CD4-positive, alpha-beta T cell treated with Interleukin-1 beta for 1 hour (primary cell): ENCODE measurements around the gene KANTR.
A peak's percentile ranks its signal among the peaks of the same experiment; 100 is the strongest.

Experiments
- DNase-seq, 2 donors: peaks; one replicate each; pipeline ENCODE4 v3.0.0-alpha.2; 2020 to 2022

KANTR gene

GRCh38 chrX:53093748-53094581, at the start of gene KANTR:
Gene KANTR (plus strand): TSS chrX:53094142. CDS start chrX:53124273, 30,131 bp downstream.
- peak; percentile 84 to 89 for DNase-seq

GRCh38 chrX:53044995-53045394, 48.9 kb upstream of the KANTR start:
- DNase-seq: no peak

GRCh38 chrX:53047228-53047627, 46.7 kb upstream of the KANTR start:
- DNase-seq: no peak

- DNase-seq: no peak
Observed at GRCh38 chrX:53048169-53049126, 45.5 kb upstream of the KANTR start, which contains the start of gene GPR173. Gene GPR173 (plus strand): TSS chrX:53048789. CDS start chrX:53076622, 27,833 bp downstream.

GRCh38 chrX:53049127-53049517, 44.8 kb upstream of the KANTR start:
- no peak for DNase-seq

- DNase-seq: no peak
Observed at GRCh38 chrX:53050841-53051240, 43.1 kb upstream of the KANTR start.

GRCh38 chrX:53055244-53055849, 38.6 kb upstream of the KANTR start:
- DNase-seq: no peak

GRCh38 chrX:53056292-53056691, 37.6 kb upstream of the KANTR start:
- no peak for DNase-seq

GRCh38 chrX:53065104-53065503, 28.8 kb upstream of the KANTR start:
- DNase-seq: no peak

GRCh38 chrX:53071064-53071463, 22.9 kb upstream of the KANTR start:
- DNase-seq: no peak

GRCh38 chrX:53071604-53072417, 22.1 kb upstream of the KANTR start:
- DNase-seq: peak; percentile 79 to 85

GRCh38 chrX:53072418-53073114, 21.4 kb upstream of the KANTR start:
- DNase-seq: no peak

GRCh38 chrX:53073115-53073586, 20.8 kb upstream of the KANTR start:
- no peak for DNase-seq

- DNase-seq: no peak
Observed at GRCh38 chrX:53075011-53075410, 18.9 kb upstream of the KANTR start.

GRCh38 chrX:53076671-53077070, 17.3 kb upstream of the KANTR start:
- no peak for DNase-seq

- no peak for DNase-seq
Observed at GRCh38 chrX:53077207-53078197, 16.4 kb upstream of the KANTR start.

GRCh38 chrX:53078943-53079342, 15.0 kb upstream of the KANTR start:
- DNase-seq: no peak

GRCh38 chrX:53080628-53081580, 13.0 kb upstream of the KANTR start:
- peak; percentile 40 to 46 for DNase-seq
